Erythroblast (primary cell): Measurements from ENCODE around the gene SPINK8.
"Not testable (repeated sequence)": the region's sequence is repeated elsewhere in the genome, so short reads cannot be mapped to it uniquely, and the experiment has no call there.

Experiments
- DNase-seq, 2 experiments: peaks; one replicate each; lab custom pipeline; 2025; lab: John Stamatoyannopoulos, UW
- GATA1 ChIP-seq: IDR thresholded peaks from 2 replicates; pipeline ENCODE4 v1.6.1; 2011; ENCODE audit warnings: low read depth, mild to moderate bottlenecking, control low read depth, low read length, moderate library complexity
- POLR2A ChIP-seq: IDR thresholded peaks from 2 replicates; pipeline ENCODE4 v1.6.1; 2011; ENCODE audit warnings: mild to moderate bottlenecking, low read length

Gene SPINK8

GRCh38 chr3:48344867-48345507, 11.5 kb upstream of the SPINK8 start:
- no peak for DNase-seq
- TF ChIP-seq POLR2A (no peak), GATA1 (no peak)

- DNase-seq, result no peak
- TF ChIP-seq POLR2A, result no peak
- TF ChIP-seq GATA1, result no peak
Observed at GRCh38 chr3:48343432-48343831, 10.0 kb upstream of the SPINK8 start.

- TF ChIP-seq GATA1 (no peak), POLR2A (no peak)
- DNase-seq, result no peak
Observed at GRCh38 chr3:48338635-48339034, 5.2 kb upstream of the SPINK8 start.

- DNase-seq, result not testable (repeated sequence)
Observed at GRCh38 chr3:48337536-48337935, 4.1 kb upstream of the SPINK8 start.

GRCh38 chr3:48335286-48335685, 1.8 kb upstream of the SPINK8 start:
- not testable (repeated sequence) for DNase-seq

GRCh38 chr3:48334605-48335004, 1.1 kb upstream of the SPINK8 start:
- no peak for TF ChIP-seq POLR2A
- TF ChIP-seq GATA1, result no peak
- DNase-seq, result no peak

GRCh38 chr3:48331706-48332435, 1.6 kb downstream of the SPINK8 start:
- not testable (repeated sequence) for DNase-seq

GRCh38 chr3:48320996-48321395, 12.5 kb downstream of the SPINK8 start:
- TF ChIP-seq POLR2A (no peak), GATA1 (no peak)
- no peak for DNase-seq

GRCh38 chr3:48318713-48319468, 14.6 kb downstream of the SPINK8 start:
- TF ChIP-seq GATA1 (no peak), POLR2A (no peak)
- DNase-seq, result no peak

GRCh38 chr3:48314542-48314941, 18.9 kb downstream of the SPINK8 start:
- DNase-seq, result no peak
- no peak for TF ChIP-seq GATA1

GRCh38 chr3:48306860-48307530, 26.5 kb downstream of the SPINK8 start:
- TF ChIP-seq GATA1, result no peak
- TF ChIP-seq POLR2A, result no peak
- DNase-seq, result no peak

GRCh38 chr3:48306290-48306689, 27.2 kb downstream of the SPINK8 start:
- no peak for DNase-seq
- TF ChIP-seq GATA1, result no peak
- TF ChIP-seq POLR2A, result no peak

- no peak for DNase-seq
- no peak for TF ChIP-seq GATA1
- no peak for TF ChIP-seq POLR2A
Observed at GRCh38 chr3:48305396-48305795, 28.1 kb downstream of the SPINK8 start.

GRCh38 chr3:48303021-48303420, 30.4 kb downstream of the SPINK8 start:
- TF ChIP-seq POLR2A, result no peak
- TF ChIP-seq GATA1, result no peak
- no peak for DNase-seq
